SK-N-SH (cell line): Measurements from ENCODE around the gene HSPA12A. TPM values are rescaled to one million over a fixed set of nuclear protein-coding genes. Genes with fewer than 3 reads are reported as not detected.

Source experiments
- CTCF ChIA-PET: fragments of 300-600, 350-600 bp; formaldehyde crosslinking; extraction: SDS; loops from one replicate; lab custom pipeline; 2021; lab: Yijun Ruan, JAX
- POLR2A ChIA-PET: fragments of 350-600 bp; sonication (Branson Sonifier 250); formaldehyde crosslinking; extraction: SDS; loops from one replicate; lab custom pipeline; 2020; ENCODE audit warnings: antibody characterized with exemption, inconsistent platforms; lab: Yijun Ruan, JAX
- DNase-seq: peaks from one replicate; pipeline ENCODE4 v3.0.0; 2012
- H2AFZ ChIP-seq: fragments of 200-600 bp; sonication (generic); 2 replicates; pipeline ENCODE4 v1.8.1; 2016; ENCODE audit warnings: antibody characterized with exemption, mild to moderate bottlenecking, low read depth
- H3F3A ChIP-seq: fragments of 200-600 bp; sonication (generic); replicated peaks from 2 replicates; pipeline ENCODE3; 2016; ENCODE audit warnings: antibody characterized with exemption, mild to moderate bottlenecking; ENCODE audit not compliant: insufficient read depth
- H3K27ac ChIP-seq, 2 experiments: fragments of 200-500 bp in 1 of 2; fragments of 200-600 bp in 1 of 2; sonication (Bioruptor generic) in 1 of 2; sonication (generic), shearing (Covaris generic) in 1 of 2; 2 replicates each; pipeline versions ENCODE4 v1.5.1 to v1.6.1; 2014 to 2016; ENCODE audit warnings: low read depth in 2 of 2, inconsistent platforms in 1 of 2, low read length in 1 of 2, mild to moderate bottlenecking in 1 of 2, mixed read lengths in 1 of 2
- H3K27me3 ChIP-seq: fragments of 200-600 bp; sonication (generic), shearing (Covaris generic); 2 replicates; pipeline ENCODE4 v1.6.1; 2016; ENCODE audit warnings: mixed run types; ENCODE audit not compliant: insufficient read depth
- H3K36me3 ChIP-seq, 2 experiments: fragments of 200-500 bp in 1 of 2; fragments of 200-600 bp in 1 of 2; sonication (Bioruptor generic) in 1 of 2; sonication (generic) in 1 of 2; replicated peaks in 1 of 2; 2 replicates each; pipeline versions ENCODE3 to v1.5.1; 2014 to 2016; ENCODE audit warnings: low read length in 1 of 2, mild to moderate bottlenecking in 1 of 2; ENCODE audit not compliant: insufficient read depth in 2 of 2, control insufficient read depth in 1 of 2
- H3K4me1 ChIP-seq, 2 experiments: fragments of 200-500 bp in 1 of 2; fragments of 200-600 bp in 1 of 2; sonication (Bioruptor generic) in 1 of 2; sonication (generic), shearing (Covaris generic) in 1 of 2; 2 replicates each; pipeline versions ENCODE4 v1.5.1 to v1.6.1; 2014 to 2016; ENCODE audit warnings: low read depth in 1 of 2, low read length in 1 of 2, mixed run types in 1 of 2; ENCODE audit not compliant: insufficient read depth in 2 of 2, control insufficient read depth in 1 of 2
- H3K4me2 ChIP-seq: fragments of 200-600 bp; sonication (generic), shearing (Covaris generic); 2 replicates; pipeline ENCODE4 v1.6.1; 2017; ENCODE audit warnings: mixed run types
- H3K4me3 ChIP-seq, 2 experiments: fragments of 200-500 bp in 1 of 2; fragments of 200-600 bp in 1 of 2; sonication (Bioruptor generic) in 1 of 2; sonication (generic), shearing (Covaris generic) in 1 of 2; 2 replicates each; pipeline versions ENCODE4 v1.5.1 to v1.8.1; 2014 to 2016; ENCODE audit warnings: low read depth in 2 of 2, inconsistent platforms in 1 of 2, low read length in 1 of 2, mild to moderate bottlenecking in 1 of 2, mixed read lengths in 1 of 2, moderate library complexity in 1 of 2
- H3K79me2 ChIP-seq: fragments of 200-600 bp; sonication (generic); 2 replicates; pipeline ENCODE4 v1.8.1; 2017; ENCODE audit warnings: mild to moderate bottlenecking; ENCODE audit not compliant: insufficient read depth
- H3K9ac ChIP-seq: fragments of 200-600 bp; sonication (generic); 2 replicates; pipeline ENCODE4 v1.6.1; 2017; ENCODE audit warnings: mixed run types
- H3K9me2 ChIP-seq: fragments of 200-600 bp; sonication (generic); 2 replicates; pipeline ENCODE4 v1.6.1; 2017; ENCODE audit warnings: mixed run types
- H3K9me3 ChIP-seq: fragments of 200-600 bp; sonication (generic); 2 replicates; pipeline ENCODE4 v1.6.1; 2017; ENCODE audit warnings: mixed run types, mild to moderate bottlenecking, moderate library complexity
- H4K20me1 ChIP-seq: fragments of 200-600 bp; sonication (generic); 2 replicates; pipeline ENCODE4 v1.6.1; 2017; ENCODE audit warnings: mild to moderate bottlenecking, mixed run types; ENCODE audit not compliant: insufficient read depth
- CHD2 ChIP-seq: fragments of 150-350 bp; IDR thresholded peaks from 2 replicates; pipeline ENCODE4 v1.6.1; 2018; ENCODE audit warnings: low read length; ENCODE audit not compliant: partially characterized antibody
- ELF1 ChIP-seq: IDR thresholded peaks from 2 replicates; pipeline ENCODE4 v1.4.0; 2012
- EP300 ChIP-seq, 2 experiments: IDR thresholded peaks; 2 replicates each; pipeline versions ENCODE4 v1.4.0 to v1.6.1; 2012; ENCODE audit warnings: borderline replicate concordance in 1 of 2, low read depth in 1 of 2, low read length in 1 of 2
- EZH2phosphoT487 ChIP-seq: fragments of 200-600 bp; sonication (generic); IDR thresholded peaks from 2 replicates; pipeline ENCODE4 v1.6.1; 2017; ENCODE audit warnings: low read depth, mixed run types, mild to moderate bottlenecking, antibody characterized with exemption, moderate library complexity, borderline replicate concordance
- FOSL2 ChIP-seq: IDR thresholded peaks from 2 replicates; pipeline ENCODE4 v1.4.0; 2012; ENCODE audit warnings: low read depth, mild to moderate bottlenecking, moderate library complexity, borderline replicate concordance
- FOXJ3 ChIP-seq: sonication (generic); formaldehyde crosslinking; IDR thresholded peaks from 2 replicates; pipeline ENCODE4 v1.5.1; 2020; ENCODE audit warnings: mild to moderate bottlenecking, missing genetic modification reagents
- FOXM1 ChIP-seq: IDR thresholded peaks from 2 replicates; pipeline ENCODE4 v1.4.0; 2012; ENCODE audit warnings: low read depth, mild to moderate bottlenecking
- GABPA ChIP-seq: IDR thresholded peaks from 2 replicates; pipeline ENCODE4 v1.4.0; 2012; ENCODE audit warnings: low read depth, mild to moderate bottlenecking
- GATA2 ChIP-seq: sonication (generic); formaldehyde crosslinking; IDR thresholded peaks from 2 replicates; pipeline ENCODE4 v1.5.0; 2020; ENCODE audit warnings: mild to moderate bottlenecking, missing genetic modification reagents
- MEF2A ChIP-seq: IDR thresholded peaks from 2 replicates; pipeline ENCODE4 v1.4.0; 2012; ENCODE audit warnings: low read depth, borderline replicate concordance
- MXI1 ChIP-seq: IDR thresholded peaks from 2 replicates; pipeline ENCODE4 v1.6.1; 2012; ENCODE audit warnings: mild to moderate bottlenecking, low read depth, low read length, improper control_type of control experiment
- PBX3 ChIP-seq: IDR thresholded peaks from 2 replicates; pipeline ENCODE4; 2012
- POLR2AphosphoS5 ChIP-seq: IDR thresholded peaks from 2 replicates; pipeline ENCODE4 v1.6.1; 2012; ENCODE audit warnings: low read depth, low read length
- RAD21 ChIP-seq: IDR thresholded peaks from 2 replicates; pipeline ENCODE4 v1.6.1; 2012; ENCODE audit warnings: mild to moderate bottlenecking, low read length
- RCOR1 ChIP-seq: fragments of 150-350 bp; IDR thresholded peaks from 2 replicates; pipeline ENCODE4 v1.6.1; 2017; ENCODE audit warnings: antibody characterized with exemption, low read length
- REST ChIP-seq: IDR thresholded peaks from 2 replicates; pipeline ENCODE4 v1.6.1; 2012; ENCODE audit warnings: mild to moderate bottlenecking, low read depth, low read length, moderate library complexity
- RFX5 ChIP-seq: IDR thresholded peaks from 2 replicates; pipeline ENCODE4 v1.6.1; 2012; ENCODE audit warnings: mild to moderate bottlenecking, improper control_type of control experiment, low read length
- RXRA ChIP-seq: IDR thresholded peaks from 2 replicates; pipeline ENCODE4 v1.4.0; 2012; ENCODE audit warnings: low read depth, mild to moderate bottlenecking, borderline replicate concordance
- TAF1 ChIP-seq: IDR thresholded peaks from 2 replicates; pipeline ENCODE4 v1.6.1; 2012; ENCODE audit warnings: low read depth, mild to moderate bottlenecking, low read length, moderate library complexity, borderline replicate concordance
- TCF12 ChIP-seq: IDR thresholded peaks from 2 replicates; pipeline ENCODE4 v1.4.0; 2012
- WGBS: methylation state at CpG from one replicate; pipeline ENCODE4 v1.1.6; 2017; ENCODE audit warnings: low lambda C conversion rate; 5-methylcytosine and 5-hydroxymethylcytosine counted together
- polyA plus RNA-seq, 3 experiments: library from polyadenylated mRNA; depleted of rRNA; stranded (reverse); fragments of >200 nt; gene quantifications; 2 replicates each; pipeline ENCODE4 v1.2.3, GENCODE V29; 2012
- TF ChIP-seq, protein P1 (sequence below): IDR thresholded peaks from 2 replicates; pipeline ENCODE4 v1.4.0; 2012; ENCODE audit warnings: low read depth, borderline replicate concordance

The HSPA12A gene
- polyA plus RNA-seq, 1 of the 3 experiments (the other 2 are of a cell fraction): 2.9 TPM

GRCh38 chr10:116721547-116722392, 20.6 kb downstream of the HSPA12A start (continued):
- TF ChIP-seq PBX3 (no peak), RFX5 (0 out of 2 replicates have a peak, but pooled peaks have one; percentile 43), TCF12 (peak; percentile 24; the same call in 1 of the 2 replicates), REST (no peak), MXI1 (no peak; the same call in 1 of the 2 replicates), FOXM1 (no peak), GABPA (no peak), RAD21 (no peak), MEF2A (no peak), CHD2 (peak; percentile 69), RCOR1 (peak; percentile 86), POLR2AphosphoS5 (no peak), EZH2phosphoT487 (no peak)
- TF ChIP-seq, all 33 proteins: peak for 7

DNA sequence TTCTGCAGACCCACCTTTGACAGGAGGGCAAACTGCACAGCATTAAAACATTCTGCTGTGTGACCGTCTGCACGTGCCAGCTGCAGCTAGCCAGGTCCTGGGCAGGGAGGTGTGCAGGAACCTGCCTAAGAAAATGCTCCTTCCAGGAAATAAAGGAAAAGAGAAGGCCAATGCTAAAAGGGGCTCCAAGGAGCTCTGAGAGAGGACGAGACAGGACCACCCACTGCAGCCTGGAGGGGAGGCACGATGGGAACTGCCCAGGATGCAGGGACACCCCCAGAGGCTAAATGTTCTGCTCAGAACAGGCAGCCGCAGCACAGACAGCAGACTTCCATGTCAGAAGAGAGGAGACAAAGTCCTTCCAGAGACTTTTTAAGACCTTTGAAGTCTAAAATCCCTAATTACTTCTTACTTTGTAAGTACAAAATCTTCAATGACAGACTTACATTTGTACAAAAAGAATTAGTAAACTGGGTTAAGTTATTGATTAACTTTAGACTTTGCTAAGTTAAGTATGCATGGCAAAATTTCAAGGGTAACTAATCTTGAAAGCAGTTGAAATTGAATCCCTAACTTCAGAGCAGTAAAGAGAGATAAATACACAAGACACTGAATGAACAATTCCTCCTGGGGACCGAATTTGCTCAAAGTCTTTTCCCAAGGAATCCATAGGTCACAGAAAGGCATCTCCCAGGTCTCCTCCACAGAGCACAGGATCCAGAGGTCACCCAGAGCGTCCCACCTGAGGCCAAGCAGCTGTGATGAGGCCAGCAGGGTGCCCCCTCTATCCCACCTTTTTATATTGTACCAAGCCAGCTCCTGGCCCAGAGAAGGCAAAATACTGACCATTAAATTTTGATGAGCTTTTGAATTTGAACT, 21.5 kb downstream of the HSPA12A start:
- peaks cover 0 to 86% of the 10 kb centered on the region in 2 experiments; a peak in 2 of 4 replicates for H3K4me1 ChIP-seq
- H3K79me2 ChIP-seq: no peaks in the 10 kb centered on the region
- WGBS: 64% methylated on average over 7 of the region's 7 CpGs
- ChIA-PET POLR2A (no interaction called here), CTCF (interaction anchor here (0.7 to 5.7 kb wide), 5 partner anchors 12 to 67 kb away, joined by 3 to 27 read pairs (median 4); no protein-coding TSS in a partner anchor)
- no peaks in the 10 kb centered on the region for H3K9me3 ChIP-seq
- H3K27me3 ChIP-seq: no peaks in the 10 kb centered on the region
- peak overlapping the region in 1 of 2 experiments; percentile 98; a peak in 2 of 4 replicates for H3K27ac ChIP-seq
- H3F3A ChIP-seq: no peaks in the 10 kb centered on the region
- H3K36me3 ChIP-seq: no peaks in the 10 kb centered on the region
- no peak overlapping the region for H3K9ac ChIP-seq
- no peak overlapping the region for H2AFZ ChIP-seq
- no peak overlapping the region for H3K4me3 ChIP-seq
- no peak for DNase-seq
- no peaks in the 10 kb centered on the region for H4K20me1 ChIP-seq
- H3K4me2 ChIP-seq: no peak overlapping the region
- H3K9me2 ChIP-seq: no peaks in the 10 kb centered on the region
- TF ChIP-seq EP300 (IDR thresholded peaks at IDR 0.05; ENCODE audit: borderline replicate concordance in 1 of 2, low read depth in 1 of 2, low read length in 1 of 2): no peak
- no peak for TF ChIP-seq FOXM1
- TF ChIP-seq ELF1: no peak
- TF ChIP-seq GABPA: no peak
- TF ChIP-seq RFX5: no peak
- TF ChIP-seq RAD21: no peak
- no peak for TF ChIP-seq TAF1
- TF ChIP-seq FOSL2: no peak
- TF ChIP-seq CHD2: no peak
- no peak for TF ChIP-seq TCF12
- TF ChIP-seq EZH2phosphoT487: no peak
- TF ChIP-seq GATA2 (CRISPR knock-in tag): no peak
- TF ChIP-seq FOXJ3: no peak
- TF ChIP-seq, protein P1, sequence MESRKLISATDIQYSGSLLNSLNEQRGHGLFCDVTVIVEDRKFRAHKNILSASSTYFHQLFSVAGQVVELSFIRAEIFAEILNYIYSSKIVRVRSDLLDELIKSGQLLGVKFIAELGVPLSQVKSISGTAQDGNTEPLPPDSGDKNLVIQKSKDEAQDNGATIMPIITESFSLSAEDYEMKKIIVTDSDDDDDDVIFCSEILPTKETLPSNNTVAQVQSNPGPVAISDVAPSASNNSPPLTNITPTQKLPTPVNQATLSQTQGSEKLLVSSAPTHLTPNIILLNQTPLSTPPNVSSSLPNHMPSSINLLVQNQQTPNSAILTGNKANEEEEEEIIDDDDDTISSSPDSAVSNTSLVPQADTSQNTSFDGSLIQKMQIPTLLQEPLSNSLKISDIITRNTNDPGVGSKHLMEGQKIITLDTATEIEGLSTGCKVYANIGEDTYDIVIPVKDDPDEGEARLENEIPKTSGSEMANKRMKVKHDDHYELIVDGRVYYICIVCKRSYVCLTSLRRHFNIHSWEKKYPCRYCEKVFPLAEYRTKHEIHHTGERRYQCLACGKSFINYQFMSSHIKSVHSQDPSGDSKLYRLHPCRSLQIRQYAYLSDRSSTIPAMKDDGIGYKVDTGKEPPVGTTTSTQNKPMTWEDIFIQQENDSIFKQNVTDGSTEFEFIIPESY: no peak
- TF ChIP-seq RCOR1: no peak
- no peak for TF ChIP-seq MXI1
- no peak for TF ChIP-seq RXRA
